NOMO-1 (cell line): ENCODE data around the gene FCRL3.

ENCODE experiments used
- DNase-seq, 2 experiments: peaks; one replicate each; lab custom pipeline; 2025; ENCODE audit not compliant: unreplicated experiment in 2 of 2; lab: John Stamatoyannopoulos, UW

The FCRL3 gene

GRCh38 chr1:157691285-157691920 is 9.2 kb downstream of the FCRL3 start:
- DNase-seq = peak in 1 of 2 experiments; percentile 27

- DNase-seq = peak in 1 of 2 experiments; percentile 42
Measured at GRCh38 chr1:157682710-157683437, 17.7 kb downstream of the FCRL3 start.

- DNase-seq = no peak
Measured at GRCh38 chr1:157678721-157679120, 21.8 kb downstream of the FCRL3 start.

- DNase-seq = no peak
Measured at GRCh38 chr1:157673008-157673407, 27.6 kb downstream of the FCRL3 start.

GRCh38 chr1:157671895-157672294 is 28.7 kb downstream of the FCRL3 start:
- no peak for DNase-seq

- DNase-seq = peak in 1 of 2 experiments; percentile 20
Measured at GRCh38 chr1:157659576-157660247, 40.9 kb downstream of the FCRL3 start.

GRCh38 chr1:157658571-157658970 is 42.0 kb downstream of the FCRL3 start:
- no peak for DNase-seq

GRCh38 chr1:157653494-157653873 is 47.1 kb downstream of the FCRL3 start:
- no peak for DNase-seq

GRCh38 chr1:157652859-157653493 is 47.6 kb downstream of the FCRL3 start:
- peak; percentile 84 to 99 for DNase-seq

GRCh38 chr1:157648317-157648716 is 52.3 kb downstream of the FCRL3 start:
- DNase-seq = no peak

GRCh38 chr1:157646144-157646543 is 54.4 kb downstream of the FCRL3 start:
- DNase-seq = peak; percentile 29 to 80

- DNase-seq = no peak
Measured at GRCh38 chr1:157641177-157641576, 59.4 kb downstream of the FCRL3 start.

GRCh38 chr1:157639800-157640199 is 60.8 kb downstream of the FCRL3 start:
- no peak for DNase-seq

GRCh38 chr1:157628773-157629172 is 71.8 kb downstream of the FCRL3 start:
- no peak for DNase-seq
